Heart left ventricle (tissue), 16 donors: Measurements from ENCODE around the gene G3BP1. TPM values are rescaled to one million over a fixed set of nuclear protein-coding genes. Genes with fewer than 3 reads are reported as not detected.

Experiments used
- ATAC-seq, 4 donors: fragments of 200-7000 bp; cut with Tn5 transposase; one replicate each; pipeline ENCODE4 v1.9.1; 2020 to 2022; ENCODE audit warnings: moderate library complexity in 4 of 4, mild to moderate bottlenecking in 3 of 4, moderate number of reproducible peaks in 1 of 4
- DNase-seq, 5 donors: peaks; one replicate each; pipeline ENCODE4 v3.0.0-alpha.2; 2020
- H3K27ac ChIP-seq, 12 donors: fragments of 200-600 bp; sonication (generic) in 4 of 12; one replicate each; pipeline versions ENCODE4 v1.5.0 to v1.8.0; 2016 to 2022; ENCODE audit warnings: mild to moderate bottlenecking in 2 of 12
- H3K27me3 ChIP-seq, 9 donors: fragments of 200-600 bp; sonication (generic) in 2 of 9; one replicate each; pipeline versions ENCODE4 v1.5.1 to v1.8.0; 2016 to 2022; ENCODE audit warnings: mild to moderate bottlenecking in 3 of 9
- H3K36me3 ChIP-seq, 9 donors: fragments of 200-600 bp; sonication (generic) in 2 of 9; one replicate each; pipeline versions ENCODE4 v1.5.0 to v1.8.0; 2018 to 2022; ENCODE audit warnings: mild to moderate bottlenecking in 2 of 9
- H3K4me1 ChIP-seq, 12 donors: fragments of 200-600 bp; sonication (generic) in 4 of 12; one replicate each; pipeline versions ENCODE4 v1.5.0 to v1.8.0; 2016 to 2022; ENCODE audit warnings: mild to moderate bottlenecking in 3 of 12
- H3K4me3 ChIP-seq, 12 donors: fragments of 200-600 bp; sonication (generic) in 4 of 12; one replicate each; pipeline versions ENCODE4 v1.5.0 to v1.8.0; 2017 to 2022; ENCODE audit warnings: mild to moderate bottlenecking in 9 of 12, moderate library complexity in 4 of 12
- H3K9me3 ChIP-seq, 12 donors: fragments of 200-600 bp; sonication (generic) in 4 of 12; one replicate each; pipeline versions ENCODE4 v1.5.0 to v1.8.0; 2016 to 2022; ENCODE audit warnings: mild to moderate bottlenecking in 1 of 12
- POLR2A ChIP-seq, 2 donors: fragments of 450-650 bp; IDR thresholded peaks; one replicate each; pipeline ENCODE4 v1.6.1; 2017; ENCODE audit warnings: antibody characterized with exemption in 2 of 2, mild to moderate bottlenecking in 2 of 2, moderate library complexity in 2 of 2
- WGBS, 4 donors: extraction: QIAGEN DNeasy Blood & Tissue Kit in 2 of 4; methylation state at CpG; one replicate each; pipeline versions ENCODE4 v1.1.5 to v1.1.7; 2013 to 2018; 5-methylcytosine and 5-hydroxymethylcytosine counted together
- intact Hi-C, 10 donors: fragments of 100-400 bp; cut with DNase I; formaldehyde crosslinking; loops; one replicate each; pipeline versions ENCODE4 v1.11.1 to v1.14.2; 2022
- polyA plus RNA-seq, 2 donors: library from polyadenylated mRNA; stranded (reverse); fragments of 200-250 nt; gene quantifications; one replicate each; pipeline ENCODE4 v1.2.3, GENCODE V29; 2013
- total RNA-seq, 9 donors: library from RNA; depleted of rRNA in 2 of 9; stranded (reverse); fragments of >200 nt in 2 of 9; fragmentation: NEBNext Ultra II Directional in 3 of 9; extraction: Animal tissue kit (Norgen Biotek cat#: 25700) in 3 of 9; gene quantifications; one replicate each; pipeline versions ENCODE4 v1.1.0 to v1.2.4, GENCODE V29; 2016 to 2023
- TF ChIP-seq, protein P1 (sequence below), 12 donors: fragments of 200-600 bp; sonication (generic) in 4 of 12; IDR thresholded peaks; one replicate each; pipeline versions ENCODE4 v1.5.0 to v1.8.0; 2018 to 2022; ENCODE audit warnings: antibody characterized with exemption in 12 of 12, mild to moderate bottlenecking in 5 of 12
- donor health status: ischemic (EF 13 %, LVEDD 7.1; RV severe dilation, severe dysfunction).
- donor health status: healthy with polysubstance abuse.
- donor health status: DM: no; HTN: yes; CAD: no.
- donor health status: DM: no; HTN: no; CAD: no.
- donor health status: ischemic (EF 25% LVEDD 6.9; RV normal size, moderate dysfunction).
- donor health status: ischemic (EF 25% LVEDD 5.7; RV mildly dilated, moderate dysfunction).
- donor health status: healthy.
- donor health status: DM: yes; HTN: yes; CAD: no.
- donor health status: ischemic (EF 35%, LVEDD 5.7; RV mildly dilated, moderate dysfunction).
- donor health status: nonischemic (EF 11% LVEDD 7.7; RV severe dilation, severe dysfunction).
- donor health status: DM: yes; HTN: yes; CAD: no.
- donor health status: PGD.
- donor health status: ischemic (EF 29% LVEDD 5.4; RV normal size, mild dysfunction).
- donor health status: nonischemic (EF 23%, LVEDD 6.1; RV moderate dilation, normal function).

G3BP1 gene
- total and polyA plus RNA-seq, 11 donors: 12.7 to 133 (median 96.4) TPM

DNA sequence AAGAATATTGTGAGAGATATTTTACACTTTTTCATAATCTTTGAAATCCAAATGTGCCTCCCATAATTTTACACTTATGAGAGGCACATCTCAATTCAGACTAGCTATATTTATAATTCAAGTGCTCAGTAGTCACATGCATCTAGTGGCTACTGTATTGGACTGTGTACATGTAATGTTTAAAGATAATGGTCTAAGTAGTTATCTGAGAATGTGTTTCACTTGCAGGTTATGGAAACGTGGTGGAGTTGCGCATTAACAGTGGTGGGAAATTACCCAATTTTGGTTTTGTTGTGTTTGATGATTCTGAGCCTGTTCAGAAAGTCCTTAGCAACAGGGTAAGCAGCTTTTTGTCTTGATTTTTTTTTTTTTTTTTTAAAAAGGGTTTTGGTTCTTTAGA, 28.8 kb downstream of the G3BP1 start:
- Histone ChIP-seq H3K9me3 (no peaks in the 10 kb centered on the region), H3K4me1 (peaks cover 0 to 26% (median 4%) of the 10 kb centered on the region in 12 donors), H3K27ac (no peak overlapping the region), H3K36me3 (peaks cover 0 to 100% (median 98%) of the 10 kb centered on the region in 9 donors), H3K27me3 (no peaks in the 10 kb centered on the region), H3K4me3 (no peak overlapping the region)
- intact Hi-C loops: no loop called here
- ATAC-seq (peak in 1 of 4 donors; percentile 61), DNase-seq (no peak)
- TF ChIP-seq, protein P1, sequence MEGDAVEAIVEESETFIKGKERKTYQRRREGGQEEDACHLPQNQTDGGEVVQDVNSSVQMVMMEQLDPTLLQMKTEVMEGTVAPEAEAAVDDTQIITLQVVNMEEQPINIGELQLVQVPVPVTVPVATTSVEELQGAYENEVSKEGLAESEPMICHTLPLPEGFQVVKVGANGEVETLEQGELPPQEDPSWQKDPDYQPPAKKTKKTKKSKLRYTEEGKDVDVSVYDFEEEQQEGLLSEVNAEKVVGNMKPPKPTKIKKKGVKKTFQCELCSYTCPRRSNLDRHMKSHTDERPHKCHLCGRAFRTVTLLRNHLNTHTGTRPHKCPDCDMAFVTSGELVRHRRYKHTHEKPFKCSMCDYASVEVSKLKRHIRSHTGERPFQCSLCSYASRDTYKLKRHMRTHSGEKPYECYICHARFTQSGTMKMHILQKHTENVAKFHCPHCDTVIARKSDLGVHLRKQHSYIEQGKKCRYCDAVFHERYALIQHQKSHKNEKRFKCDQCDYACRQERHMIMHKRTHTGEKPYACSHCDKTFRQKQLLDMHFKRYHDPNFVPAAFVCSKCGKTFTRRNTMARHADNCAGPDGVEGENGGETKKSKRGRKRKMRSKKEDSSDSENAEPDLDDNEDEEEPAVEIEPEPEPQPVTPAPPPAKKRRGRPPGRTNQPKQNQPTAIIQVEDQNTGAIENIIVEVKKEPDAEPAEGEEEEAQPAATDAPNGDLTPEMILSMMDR (IDR thresholded peaks at IDR 0.05): no peak
- no peak for TF ChIP-seq POLR2A (IDR thresholded peaks at IDR 0.05)
- WGBS, 4 donors: 40 to 62% (median 54%) methylated on average over 2 of the region's 2 CpGs

DNA sequence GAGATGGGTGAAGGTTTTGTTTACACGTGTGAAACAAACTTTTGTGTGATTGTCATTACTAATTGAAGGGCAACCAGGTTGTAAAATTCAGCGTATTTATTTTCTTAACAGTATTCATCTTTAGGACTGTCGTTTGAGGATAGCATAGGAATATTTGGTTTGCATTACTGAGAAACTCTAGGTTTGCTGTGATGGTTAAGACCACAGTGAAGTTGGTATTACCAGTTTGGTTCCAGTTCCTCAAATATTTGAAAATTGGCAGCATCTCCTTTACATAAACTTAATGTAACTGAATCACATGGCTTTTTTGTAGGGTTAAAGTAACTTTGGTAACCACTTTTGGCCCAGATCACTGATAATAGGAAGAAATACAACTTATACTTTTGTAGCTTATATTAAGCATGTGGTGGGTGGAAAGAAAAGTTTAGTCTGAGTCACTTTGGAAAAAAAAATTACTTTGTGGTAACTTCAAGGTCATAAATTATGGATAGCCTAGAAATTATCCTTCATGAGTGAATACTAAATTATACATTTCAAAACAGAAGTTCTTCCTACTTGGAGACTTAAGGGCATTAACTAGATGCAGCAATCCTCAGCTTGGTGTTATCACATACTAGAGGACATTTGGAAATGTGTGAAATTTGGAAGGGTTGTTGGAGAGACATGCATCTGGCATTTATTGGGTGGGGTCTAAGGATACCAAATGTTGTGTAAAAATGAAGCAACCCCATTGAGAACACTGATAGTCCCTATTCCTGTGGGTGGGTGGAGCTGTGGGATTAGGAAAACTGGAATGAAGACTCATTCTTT, 33.9 kb downstream of the G3BP1 start:
- Histone ChIP-seq H3K36me3 (peaks cover 0 to 87% (median 76%) of the 10 kb centered on the region in 9 donors), H3K27me3 (no peaks in the 10 kb centered on the region), H3K4me3 (no peak overlapping the region), H3K4me1 (peaks cover 0 to 35% (median 12%) of the 10 kb centered on the region in 12 donors), H3K27ac (peak overlapping the region in 1 of 12 donors; percentile 4), H3K9me3 (no peaks in the 10 kb centered on the region)
- intact Hi-C loops: no loop called here
- DNase-seq (no peak), ATAC-seq (peak in 3 of 4 donors; percentile 57 to 85 (median 76))
- TF ChIP-seq POLR2A (IDR thresholded peaks at IDR 0.05): no peak
- WGBS, 4 donors: 89 to 95% (median 94%) methylated on average over 3 of the region's 3 CpGs

DNA sequence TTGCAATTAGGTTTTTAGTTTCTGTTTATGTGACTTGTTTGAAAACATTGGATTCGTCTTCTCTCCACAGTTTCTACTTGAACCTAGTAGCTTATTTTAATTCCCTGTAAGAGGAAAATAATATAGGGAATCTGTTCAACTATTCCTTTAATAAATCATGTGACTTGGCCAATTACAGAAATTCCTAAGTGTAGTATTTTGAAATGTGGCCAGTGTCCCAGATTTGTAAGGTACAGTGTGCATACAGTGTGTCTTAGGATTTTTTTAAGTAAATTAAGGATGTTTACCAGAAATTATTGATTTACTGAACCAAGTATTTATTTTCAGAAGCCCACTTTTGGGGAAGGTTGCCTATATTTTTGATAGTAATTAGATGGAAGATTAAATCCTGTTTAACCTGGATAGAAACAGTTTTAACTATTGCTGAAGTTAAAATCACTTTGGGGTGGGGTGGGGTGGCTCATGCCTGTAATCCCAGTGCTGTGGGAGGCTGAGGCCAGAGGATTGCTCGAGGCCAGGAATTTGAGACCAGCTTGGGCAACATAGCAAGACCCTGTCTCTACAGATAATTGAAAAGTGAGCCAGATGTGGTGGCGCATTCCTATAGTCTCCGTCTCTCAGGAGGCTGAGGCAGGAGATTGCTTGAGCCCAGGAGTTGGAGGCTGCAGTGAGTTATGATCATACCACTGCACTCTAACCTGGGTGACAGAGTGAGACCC, 36.9 kb downstream of the G3BP1 start:
- H3K27ac ChIP-seq: no peak overlapping the region
- DNase-seq (no peak), ATAC-seq (no peak)
- H3K27me3 ChIP-seq: no peaks in the 10 kb centered on the region
- H3K9me3 ChIP-seq: no peaks in the 10 kb centered on the region
- TF ChIP-seq, protein P1 (IDR thresholded peaks at IDR 0.05): no peak
- no peak for TF ChIP-seq POLR2A (IDR thresholded peaks at IDR 0.05)
- intact Hi-C loops: no loop called here
- H3K4me1 ChIP-seq: peaks cover 0 to 50% (median 20%) of the 10 kb centered on the region in 12 donors
- peaks cover 0 to 78% (median 52%) of the 10 kb centered on the region in 9 donors for H3K36me3 ChIP-seq
- WGBS, 4 donors: 84 to 86% (median 86%) methylated on average over 4 of the region's 4 CpGs
- no peak overlapping the region for H3K4me3 ChIP-seq

DNA sequence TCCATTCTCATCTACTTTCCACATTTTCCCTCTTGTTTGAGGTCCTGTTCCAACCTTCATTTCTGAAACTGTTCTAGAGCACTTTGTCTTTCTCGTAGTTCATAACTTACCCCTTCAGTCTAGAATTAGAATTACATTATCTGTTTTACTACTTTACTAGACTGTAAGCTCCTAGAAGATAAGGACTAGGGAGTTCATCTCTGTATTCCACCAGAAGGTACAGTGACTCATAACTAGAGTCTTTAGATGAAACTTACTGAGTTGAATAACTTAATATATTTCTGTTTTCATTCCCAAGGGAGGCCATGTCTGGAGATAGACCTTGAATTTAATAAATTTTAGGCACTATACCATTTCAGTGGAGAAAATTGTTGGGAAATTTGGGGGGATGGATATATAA, 38.7 kb downstream of the G3BP1 start:
- Histone ChIP-seq H3K36me3 (peaks cover 0 to 75% (median 43%) of the 10 kb centered on the region in 9 donors), H3K27me3 (no peaks in the 10 kb centered on the region), H3K4me1 (peaks cover 0 to 48% (median 20%) of the 10 kb centered on the region in 12 donors), H3K9me3 (no peaks in the 10 kb centered on the region), H3K27ac (no peak overlapping the region), H3K4me3 (no peak overlapping the region)
- ATAC-seq: no peak
- TF ChIP-seq POLR2A (IDR thresholded peaks at IDR 0.05): no peak
- TF ChIP-seq, protein P1 (IDR thresholded peaks at IDR 0.05): no peak
- intact Hi-C loops: loop anchor here in 1 of 10 donors (5.0 kb wide), 1 partner anchor 38 kb away; the partner anchor contains the start of gene G3BP1
- DNase-seq: no peak
- WGBS, 4 donors: 0 to 69% (median 34%) methylated on average over 1 of the region's 1 CpG
